Forelimb muscle (tissue), 1 donor: ENCODE results near the gene SLC19A2. TPM values are rescaled to one million over a fixed set of nuclear protein-coding genes. Genes with fewer than 3 reads are reported as not detected.

Source experiments
- polyA plus RNA-seq: library from polyadenylated mRNA; unstranded; fragments of 120-200 nt; gene quantifications from one replicate; pipeline ENCODE4 v1.2.1, GENCODE V29; 2013; ENCODE audit not compliant: insufficient read length

Gene SLC19A2
- polyA plus RNA-seq, 1 donor, result 7.4 TPM

Other genes with a start within 250 kb of the SLC19A2 start
- 15.7 TPM for gene NME7, start 118.1 kb downstream of the SLC19A2 start, polyA plus RNA-seq
- gene BLZF1, start 117.7 kb downstream of the SLC19A2 start, polyA plus RNA-seq, result 17.7 TPM
- gene CCDC181, start 58.5 kb downstream of the SLC19A2 start, polyA plus RNA-seq, result 0.53 TPM
- 0.11 TPM for gene F5, start 100.5 kb upstream of the SLC19A2 start, polyA plus RNA-seq
- gene SELP, start 144.2 kb upstream of the SLC19A2 start, polyA plus RNA-seq, result 1.2 TPM
- 1.6 TPM for gene SELL, start 225.7 kb upstream of the SLC19A2 start, polyA plus RNA-seq
- 1.1 TPM for gene SELE, start 248.1 kb upstream of the SLC19A2 start, polyA plus RNA-seq